H1 (cell line): ENCODE results near the gene HTRA1. TPM values are rescaled to one million over a fixed set of nuclear protein-coding genes. Genes with fewer than 3 reads are reported as not detected.

ENCODE experiments used
- BCL11A ChIP-seq, 2 experiments: IDR thresholded peaks; one replicate each; pipeline ENCODE4 v1.6.1; 2011; ENCODE audit warnings: low read depth in 2 of 2, low read length in 2 of 2, mild to moderate bottlenecking in 2 of 2
- CBX5 ChIP-seq: fragments of 300-800, 300-1000 bp; sonication (generic); IDR thresholded peaks from 2 replicates; pipeline ENCODE4 v1.7.1; 2016; ENCODE audit warnings: antibody characterized with exemption, low read length, low read depth
- CBX8 ChIP-seq: fragments of 300-800, 300-1000 bp; sonication (generic); IDR thresholded peaks from 2 replicates; pipeline ENCODE4 v1.7.1; 2016; ENCODE audit warnings: low read depth, low read length, borderline replicate concordance
- KDM1A ChIP-seq: fragments of 200-600, 300-600 bp; sonication (generic); IDR thresholded peaks from 2 replicates; pipeline ENCODE4 v1.7.1; 2016; ENCODE audit warnings: mild to moderate bottlenecking, low read length, borderline replicate concordance
- POLR2A ChIP-seq, 2 experiments: IDR thresholded peaks; 1 replicate in 1 of 2; 2 replicates in 1 of 2; pipeline ENCODE4 v1.6.1; 2011; ENCODE audit warnings: low read depth in 2 of 2, low read length in 2 of 2, mild to moderate bottlenecking in 2 of 2; ENCODE audit errors: control extremely low read depth in 1 of 2
- SP1 ChIP-seq: IDR thresholded peaks from 2 replicates; pipeline ENCODE4 v1.6.1; 2011; ENCODE audit warnings: low read depth, low read length
- TEAD4 ChIP-seq: IDR thresholded peaks from 2 replicates; pipeline ENCODE4 v1.6.1; 2012; ENCODE audit warnings: low read depth, low read length, inconsistent platforms, mixed read lengths
- polyA plus RNA-seq, 7 experiments: library from polyadenylated mRNA; depleted of rRNA in 3 of 7; stranded (reverse) in 5 of 7; unstranded in 2 of 7; fragments of >200 nt in 5 of 7; fragments of 200-250 nt in 2 of 7; gene quantifications; 1 replicate in 5 of 7; 2 replicates in 1 of 7; 4 replicates in 1 of 7; pipeline versions ENCODE4 v1.2.1 to v1.2.3, GENCODE V29; 2011 to 2013; ENCODE audit warnings: missing spikeins in 2 of 7, mixed read lengths in 2 of 7
- total RNA-seq: library from RNA; stranded (reverse); fragmentation: NEBNext Ultra II Directional; extraction: Animal tissue kit (Norgen Biotek cat#: 25700); gene quantifications from 2 replicates; pipeline ENCODE4 v1.2.1, GENCODE V29; 2021
- TF ChIP-seq, protein P1 (sequence below): fragments of 300-600 bp; sonication (generic); IDR thresholded peaks from 2 replicates; pipeline ENCODE4 v1.7.1; 2012; ENCODE audit warnings: low read length, moderate library complexity, mild to moderate bottlenecking, inconsistent platforms; ENCODE audit not compliant: insufficient replicate concordance
- TF ChIP-seq, protein P2 (sequence below): IDR thresholded peaks from 2 replicates; pipeline ENCODE4 v1.6.1; 2012; ENCODE audit warnings: inconsistent platforms
- TF ChIP-seq, protein P3 (sequence below): IDR thresholded peaks from 2 replicates; pipeline ENCODE4 v1.6.1; 2012; ENCODE audit warnings: inconsistent platforms
- TF ChIP-seq, protein P4 (sequence below): IDR thresholded peaks from 2 replicates; pipeline ENCODE4 v1.6.1; 2011; ENCODE audit warnings: low read depth, mild to moderate bottlenecking, low read length; ENCODE audit not compliant: insufficient read depth

HTRA1 gene
- total and polyA plus RNA-seq, 2 of the 8 experiments (the other 6 are each of a cell fraction or from before 2014, with no cell fraction given), result 15.8 to 20.1 TPM

GRCh38 chr10:122549636-122550035 is 88.3 kb downstream of the HTRA1 start (continued):
- TF ChIP-seq, protein P1, sequence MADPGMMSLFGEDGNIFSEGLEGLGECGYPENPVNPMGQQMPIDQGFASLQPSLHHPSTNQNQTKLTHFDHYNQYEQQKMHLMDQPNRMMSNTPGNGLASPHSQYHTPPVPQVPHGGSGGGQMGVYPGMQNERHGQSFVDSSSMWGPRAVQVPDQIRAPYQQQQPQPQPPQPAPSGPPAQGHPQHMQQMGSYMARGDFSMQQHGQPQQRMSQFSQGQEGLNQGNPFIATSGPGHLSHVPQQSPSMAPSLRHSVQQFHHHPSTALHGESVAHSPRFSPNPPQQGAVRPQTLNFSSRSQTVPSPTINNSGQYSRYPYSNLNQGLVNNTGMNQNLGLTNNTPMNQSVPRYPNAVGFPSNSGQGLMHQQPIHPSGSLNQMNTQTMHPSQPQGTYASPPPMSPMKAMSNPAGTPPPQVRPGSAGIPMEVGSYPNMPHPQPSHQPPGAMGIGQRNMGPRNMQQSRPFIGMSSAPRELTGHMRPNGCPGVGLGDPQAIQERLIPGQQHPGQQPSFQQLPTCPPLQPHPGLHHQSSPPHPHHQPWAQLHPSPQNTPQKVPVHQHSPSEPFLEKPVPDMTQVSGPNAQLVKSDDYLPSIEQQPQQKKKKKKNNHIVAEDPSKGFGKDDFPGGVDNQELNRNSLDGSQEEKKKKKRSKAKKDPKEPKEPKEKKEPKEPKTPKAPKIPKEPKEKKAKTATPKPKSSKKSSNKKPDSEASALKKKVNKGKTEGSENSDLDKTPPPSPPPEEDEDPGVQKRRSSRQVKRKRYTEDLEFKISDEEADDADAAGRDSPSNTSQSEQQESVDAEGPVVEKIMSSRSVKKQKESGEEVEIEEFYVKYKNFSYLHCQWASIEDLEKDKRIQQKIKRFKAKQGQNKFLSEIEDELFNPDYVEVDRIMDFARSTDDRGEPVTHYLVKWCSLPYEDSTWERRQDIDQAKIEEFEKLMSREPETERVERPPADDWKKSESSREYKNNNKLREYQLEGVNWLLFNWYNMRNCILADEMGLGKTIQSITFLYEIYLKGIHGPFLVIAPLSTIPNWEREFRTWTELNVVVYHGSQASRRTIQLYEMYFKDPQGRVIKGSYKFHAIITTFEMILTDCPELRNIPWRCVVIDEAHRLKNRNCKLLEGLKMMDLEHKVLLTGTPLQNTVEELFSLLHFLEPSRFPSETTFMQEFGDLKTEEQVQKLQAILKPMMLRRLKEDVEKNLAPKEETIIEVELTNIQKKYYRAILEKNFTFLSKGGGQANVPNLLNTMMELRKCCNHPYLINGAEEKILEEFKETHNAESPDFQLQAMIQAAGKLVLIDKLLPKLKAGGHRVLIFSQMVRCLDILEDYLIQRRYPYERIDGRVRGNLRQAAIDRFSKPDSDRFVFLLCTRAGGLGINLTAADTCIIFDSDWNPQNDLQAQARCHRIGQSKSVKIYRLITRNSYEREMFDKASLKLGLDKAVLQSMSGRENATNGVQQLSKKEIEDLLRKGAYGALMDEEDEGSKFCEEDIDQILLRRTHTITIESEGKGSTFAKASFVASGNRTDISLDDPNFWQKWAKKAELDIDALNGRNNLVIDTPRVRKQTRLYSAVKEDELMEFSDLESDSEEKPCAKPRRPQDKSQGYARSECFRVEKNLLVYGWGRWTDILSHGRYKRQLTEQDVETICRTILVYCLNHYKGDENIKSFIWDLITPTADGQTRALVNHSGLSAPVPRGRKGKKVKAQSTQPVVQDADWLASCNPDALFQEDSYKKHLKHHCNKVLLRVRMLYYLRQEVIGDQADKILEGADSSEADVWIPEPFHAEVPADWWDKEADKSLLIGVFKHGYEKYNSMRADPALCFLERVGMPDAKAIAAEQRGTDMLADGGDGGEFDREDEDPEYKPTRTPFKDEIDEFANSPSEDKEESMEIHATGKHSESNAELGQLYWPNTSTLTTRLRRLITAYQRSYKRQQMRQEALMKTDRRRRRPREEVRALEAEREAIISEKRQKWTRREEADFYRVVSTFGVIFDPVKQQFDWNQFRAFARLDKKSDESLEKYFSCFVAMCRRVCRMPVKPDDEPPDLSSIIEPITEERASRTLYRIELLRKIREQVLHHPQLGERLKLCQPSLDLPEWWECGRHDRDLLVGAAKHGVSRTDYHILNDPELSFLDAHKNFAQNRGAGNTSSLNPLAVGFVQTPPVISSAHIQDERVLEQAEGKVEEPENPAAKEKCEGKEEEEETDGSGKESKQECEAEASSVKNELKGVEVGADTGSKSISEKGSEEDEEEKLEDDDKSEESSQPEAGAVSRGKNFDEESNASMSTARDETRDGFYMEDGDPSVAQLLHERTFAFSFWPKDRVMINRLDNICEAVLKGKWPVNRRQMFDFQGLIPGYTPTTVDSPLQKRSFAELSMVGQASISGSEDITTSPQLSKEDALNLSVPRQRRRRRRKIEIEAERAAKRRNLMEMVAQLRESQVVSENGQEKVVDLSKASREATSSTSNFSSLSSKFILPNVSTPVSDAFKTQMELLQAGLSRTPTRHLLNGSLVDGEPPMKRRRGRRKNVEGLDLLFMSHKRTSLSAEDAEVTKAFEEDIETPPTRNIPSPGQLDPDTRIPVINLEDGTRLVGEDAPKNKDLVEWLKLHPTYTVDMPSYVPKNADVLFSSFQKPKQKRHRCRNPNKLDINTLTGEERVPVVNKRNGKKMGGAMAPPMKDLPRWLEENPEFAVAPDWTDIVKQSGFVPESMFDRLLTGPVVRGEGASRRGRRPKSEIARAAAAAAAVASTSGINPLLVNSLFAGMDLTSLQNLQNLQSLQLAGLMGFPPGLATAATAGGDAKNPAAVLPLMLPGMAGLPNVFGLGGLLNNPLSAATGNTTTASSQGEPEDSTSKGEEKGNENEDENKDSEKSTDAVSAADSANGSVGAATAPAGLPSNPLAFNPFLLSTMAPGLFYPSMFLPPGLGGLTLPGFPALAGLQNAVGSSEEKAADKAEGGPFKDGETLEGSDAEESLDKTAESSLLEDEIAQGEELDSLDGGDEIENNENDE, result no peak
- TF ChIP-seq, protein P2, sequence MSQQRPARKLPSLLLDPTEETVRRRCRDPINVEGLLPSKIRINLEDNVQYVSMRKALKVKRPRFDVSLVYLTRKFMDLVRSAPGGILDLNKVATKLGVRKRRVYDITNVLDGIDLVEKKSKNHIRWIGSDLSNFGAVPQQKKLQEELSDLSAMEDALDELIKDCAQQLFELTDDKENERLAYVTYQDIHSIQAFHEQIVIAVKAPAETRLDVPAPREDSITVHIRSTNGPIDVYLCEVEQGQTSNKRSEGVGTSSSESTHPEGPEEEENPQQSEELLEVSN, result no peak
- TF ChIP-seq SP1 (no peak), POLR2A (IDR thresholded peaks at IDR 0.05; ENCODE audit: control extremely low read depth in 1 of 2, low read depth in 2 of 2, low read length in 2 of 2) (no peak), CBX8 (no peak), TEAD4 (no peak), KDM1A (no peak), BCL11A (IDR thresholded peaks at IDR 0.05; ENCODE audit: low read depth in 2 of 2, low read length in 2 of 2) (no peak), CBX5 (no peak)
- TF ChIP-seq, protein P3, sequence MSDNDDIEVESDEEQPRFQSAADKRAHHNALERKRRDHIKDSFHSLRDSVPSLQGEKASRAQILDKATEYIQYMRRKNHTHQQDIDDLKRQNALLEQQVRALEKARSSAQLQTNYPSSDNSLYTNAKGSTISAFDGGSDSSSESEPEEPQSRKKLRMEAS, result no peak
- TF ChIP-seq, protein P4, sequence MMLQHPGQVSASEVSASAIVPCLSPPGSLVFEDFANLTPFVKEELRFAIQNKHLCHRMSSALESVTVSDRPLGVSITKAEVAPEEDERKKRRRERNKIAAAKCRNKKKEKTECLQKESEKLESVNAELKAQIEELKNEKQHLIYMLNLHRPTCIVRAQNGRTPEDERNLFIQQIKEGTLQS, result no peak
